Measurements from ENCODE around the gene PLEKHM1.

PLEKHM1 gene

DNA sequence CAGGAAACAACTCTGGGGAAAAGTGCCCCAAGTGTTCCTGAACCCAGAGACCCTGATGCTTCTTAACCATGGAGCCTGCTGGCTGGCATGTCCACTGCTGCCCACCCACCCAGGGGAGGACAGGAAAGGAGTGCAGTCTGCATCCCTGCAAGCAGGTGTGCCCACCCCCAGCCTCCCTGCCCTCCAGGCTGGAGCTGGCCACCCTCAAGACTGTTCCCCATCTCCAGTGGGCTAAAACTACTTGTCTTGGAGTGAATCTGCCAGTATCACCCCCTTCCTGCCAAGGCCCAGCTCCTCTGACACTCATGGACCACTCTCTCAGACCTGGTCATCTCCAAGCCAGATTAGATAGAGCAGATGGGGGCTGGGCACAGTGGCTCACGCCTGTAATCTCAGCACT, 87.6 kb downstream of the PLEKHM1 start:
- DNase-seq (ENCODE audit: low read depth in 1 of 2, low spot score in 1 of 2): no peak

DNA sequence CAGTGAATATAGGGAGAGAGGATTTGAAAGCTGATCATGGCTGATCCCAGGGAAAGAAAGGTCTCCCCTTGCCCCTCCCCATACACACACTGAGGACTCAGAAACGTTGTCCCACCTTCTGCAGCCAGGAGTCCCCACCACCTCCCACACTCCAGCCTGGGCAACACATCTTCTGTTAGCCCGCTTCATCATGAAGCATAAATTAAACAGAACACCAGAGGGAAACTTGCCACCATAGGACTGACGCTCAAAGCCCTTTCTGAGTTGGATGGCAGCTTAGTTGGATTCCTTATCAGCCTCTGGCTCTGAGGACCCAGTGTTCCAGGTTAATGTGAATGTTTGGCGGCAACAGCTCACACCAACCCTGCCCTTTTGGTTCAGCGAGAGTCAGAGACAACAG, 91.7 kb downstream of the PLEKHM1 start:
- DNase-seq (ENCODE audit: low read depth in 1 of 2, low spot score in 1 of 2): no peak

DNA sequence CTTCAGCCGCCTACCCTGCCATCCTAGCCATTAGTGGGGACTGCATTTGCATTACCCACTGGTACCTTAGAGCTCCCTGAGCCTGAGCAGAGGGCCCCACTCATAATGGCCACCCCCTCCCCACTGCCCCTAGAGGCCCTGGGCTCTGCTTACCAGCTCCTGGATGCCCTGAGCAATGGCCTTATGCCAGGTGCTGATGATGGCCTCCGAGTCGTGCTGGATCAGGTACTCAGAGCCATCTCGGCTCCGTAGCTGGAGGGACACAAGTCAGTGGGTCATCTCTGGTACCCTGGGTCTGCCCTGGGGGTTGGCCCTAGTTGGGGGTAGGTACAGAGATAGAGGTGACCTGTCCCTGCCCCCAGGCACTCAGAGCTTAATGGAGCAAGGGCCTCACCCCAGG, 92.7 kb downstream of the PLEKHM1 start:
- DNase-seq (ENCODE audit: low read depth in 1 of 2, low spot score in 1 of 2): no peak

DNA sequence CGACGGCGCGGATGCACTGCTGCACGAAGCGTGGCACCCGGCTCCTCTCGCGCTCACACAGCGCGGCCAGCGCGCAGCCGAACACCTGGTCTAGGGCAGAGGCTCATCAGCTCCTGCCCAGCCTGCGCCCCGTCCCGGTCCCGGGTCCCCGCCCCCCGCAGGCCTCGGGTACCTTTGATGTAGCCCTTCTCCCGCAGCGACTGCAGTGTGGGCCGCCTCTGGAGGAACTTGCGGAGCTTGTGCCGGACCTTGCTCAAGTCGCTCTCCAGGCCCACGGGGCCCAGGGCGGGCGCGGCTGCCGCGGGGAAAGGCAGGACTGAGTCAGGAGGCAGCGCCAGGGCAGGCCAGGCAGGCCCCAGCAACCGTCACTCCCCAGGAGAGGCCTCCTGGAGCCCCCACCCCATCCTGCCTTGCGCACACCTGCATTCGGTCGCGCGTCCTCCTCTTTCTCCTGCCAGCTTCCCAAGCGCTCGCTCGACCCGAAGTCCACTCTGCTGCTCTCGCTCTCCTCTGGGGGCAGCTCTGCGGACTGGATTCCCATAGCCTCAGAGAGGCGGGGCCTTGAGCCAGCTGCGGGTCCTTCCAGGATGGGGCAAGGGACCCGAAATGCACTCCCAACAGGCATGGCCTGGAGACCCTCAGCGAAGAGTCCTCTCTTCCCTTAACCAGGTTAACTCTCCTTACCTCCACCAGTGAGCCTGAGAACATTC, 93.9 kb downstream of the PLEKHM1 start:
- no peak for DNase-seq (ENCODE audit: low read depth in 1 of 2, low spot score in 1 of 2)

DNA sequence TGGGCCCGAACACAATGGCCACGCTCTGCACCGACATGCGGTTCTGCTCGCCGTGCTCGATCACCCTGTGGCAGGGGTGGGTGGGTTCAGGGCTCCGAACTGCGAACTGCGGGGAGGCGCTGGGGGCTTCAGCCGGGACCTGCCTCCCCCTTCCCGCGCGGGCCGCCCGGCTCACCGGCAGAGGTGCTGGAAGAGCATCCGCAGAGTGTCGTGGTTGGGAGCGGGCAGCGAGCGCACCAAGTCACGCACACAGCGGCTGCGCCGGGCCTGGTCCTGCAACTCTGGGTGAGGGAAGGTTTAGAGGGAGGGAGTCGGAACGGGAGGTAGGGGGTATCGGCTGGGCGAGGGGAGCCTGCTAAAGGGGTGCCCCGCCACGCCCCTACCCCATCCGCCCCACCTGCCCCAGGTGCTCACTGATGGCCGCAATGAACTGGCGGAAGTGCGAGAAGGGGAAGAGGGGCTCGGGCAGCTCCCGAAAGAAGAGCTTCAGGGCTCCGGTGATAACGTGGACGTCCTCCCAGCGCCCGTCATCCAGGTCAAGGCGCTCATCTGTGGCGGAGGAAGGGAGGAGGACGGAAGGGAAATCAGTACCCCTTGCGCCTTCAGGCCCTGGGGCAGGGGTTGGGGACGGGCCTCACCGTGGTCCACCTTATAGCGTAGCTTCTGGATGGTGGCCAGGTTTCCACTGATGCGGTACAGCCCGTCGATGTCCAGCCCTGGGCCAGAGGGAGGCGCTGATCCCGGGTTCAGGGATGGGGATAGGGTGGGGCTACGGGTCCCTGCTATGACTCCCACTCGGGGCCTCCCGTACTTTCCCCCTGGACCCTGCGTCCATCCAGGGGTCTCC, 94.7 kb downstream of the PLEKHM1 start:
- DNase-seq (ENCODE audit: low read depth in 1 of 2, low spot score in 1 of 2): no peak

DNA sequence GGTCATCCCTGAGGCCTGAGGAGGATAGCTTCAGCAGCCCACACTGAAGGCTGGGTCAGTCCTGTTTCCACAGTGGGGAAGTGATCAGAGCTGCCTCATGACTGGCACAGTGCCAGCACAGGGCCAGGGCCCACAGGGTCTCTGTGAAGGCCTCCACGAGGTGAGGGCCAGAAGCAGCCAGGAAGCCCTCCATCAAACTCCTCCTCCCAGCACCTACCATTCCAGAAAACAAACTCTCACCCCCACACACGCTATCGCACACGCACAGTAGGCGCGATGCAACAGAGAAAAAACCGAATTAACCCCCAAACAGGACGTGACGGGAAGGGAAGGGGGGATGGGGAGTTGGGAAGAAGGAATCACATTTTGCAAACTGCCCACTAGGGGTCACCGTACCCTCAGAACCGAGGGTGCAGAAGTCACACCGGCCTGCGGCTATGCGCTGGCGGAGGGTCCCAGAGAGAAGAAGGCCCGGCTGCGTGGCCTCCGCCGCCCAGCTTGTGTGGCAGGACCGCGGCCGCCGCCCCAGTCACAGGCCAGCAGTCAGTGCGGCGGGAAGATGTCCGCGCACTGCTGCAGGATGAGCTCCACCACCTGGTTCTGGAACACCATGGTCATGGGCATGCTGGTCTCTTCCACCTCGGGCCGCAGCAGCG, 95.5 kb downstream of the PLEKHM1 start:
- no peak for DNase-seq (ENCODE audit: low read depth in 1 of 2, low spot score in 1 of 2)

DNA sequence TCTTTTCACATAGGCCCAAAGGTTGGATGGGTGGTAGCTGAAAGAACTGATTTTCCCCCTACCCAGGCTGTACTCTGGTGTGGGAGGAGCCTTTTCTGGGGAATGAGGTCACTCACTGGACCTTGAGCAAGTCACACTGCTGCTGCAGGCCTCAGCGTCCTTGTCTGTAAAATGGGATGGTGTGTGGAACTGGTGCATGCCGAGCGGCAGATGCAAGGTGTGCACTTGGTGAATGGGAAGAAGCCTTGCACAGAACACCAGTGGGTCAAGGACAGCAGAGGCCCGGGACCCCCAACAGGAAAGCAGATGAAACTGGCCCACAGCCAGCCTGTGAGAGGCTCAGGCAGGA, 96.0 kb downstream of the PLEKHM1 start:
- no peak for DNase-seq (ENCODE audit: low read depth in 1 of 2, low spot score in 1 of 2)

DNA sequence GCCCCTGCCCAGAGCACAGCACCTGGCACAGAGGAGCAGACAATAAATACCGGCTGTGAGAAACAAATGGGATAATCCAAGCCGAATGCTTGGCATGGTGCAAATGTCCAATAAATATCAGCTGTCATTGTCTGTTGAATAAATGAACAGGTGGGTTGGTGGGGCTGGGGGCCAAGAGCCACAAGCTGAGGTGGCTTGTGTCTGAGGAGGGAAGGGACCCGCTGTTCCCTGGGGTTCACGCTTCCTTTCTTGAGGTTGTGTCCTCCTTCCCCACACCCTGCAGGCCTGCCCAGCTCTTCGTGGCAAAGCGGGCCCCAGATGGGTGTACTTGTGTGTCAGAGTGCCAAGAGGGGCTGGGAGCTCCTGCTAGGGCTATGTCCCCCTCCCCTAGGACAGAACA, 96.4 kb downstream of the PLEKHM1 start:
- no peak for DNase-seq (ENCODE audit: low read depth in 1 of 2, low spot score in 1 of 2)

DNA sequence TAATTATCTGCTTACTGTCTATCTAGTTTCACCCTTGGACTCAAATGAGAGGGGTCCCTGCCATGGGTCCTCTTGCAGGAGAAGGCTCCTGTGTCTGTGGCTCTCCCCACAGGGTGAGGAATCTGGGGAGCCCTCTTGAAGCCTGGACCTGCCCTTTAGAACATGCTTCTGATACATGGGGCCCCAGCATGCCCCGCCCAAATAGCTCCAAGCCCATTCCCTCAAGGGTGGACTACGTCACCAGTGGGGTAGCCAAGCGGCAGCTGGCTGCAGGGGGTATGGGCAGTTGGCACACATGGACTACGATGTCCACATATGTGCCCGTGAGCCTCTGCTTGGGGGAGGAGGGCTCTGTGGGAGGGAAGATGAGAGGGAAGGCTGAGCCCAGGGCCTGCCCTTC, 97.1 kb downstream of the PLEKHM1 start:
- DNase-seq (ENCODE audit: low read depth in 1 of 2, low spot score in 1 of 2): no peak

DNA sequence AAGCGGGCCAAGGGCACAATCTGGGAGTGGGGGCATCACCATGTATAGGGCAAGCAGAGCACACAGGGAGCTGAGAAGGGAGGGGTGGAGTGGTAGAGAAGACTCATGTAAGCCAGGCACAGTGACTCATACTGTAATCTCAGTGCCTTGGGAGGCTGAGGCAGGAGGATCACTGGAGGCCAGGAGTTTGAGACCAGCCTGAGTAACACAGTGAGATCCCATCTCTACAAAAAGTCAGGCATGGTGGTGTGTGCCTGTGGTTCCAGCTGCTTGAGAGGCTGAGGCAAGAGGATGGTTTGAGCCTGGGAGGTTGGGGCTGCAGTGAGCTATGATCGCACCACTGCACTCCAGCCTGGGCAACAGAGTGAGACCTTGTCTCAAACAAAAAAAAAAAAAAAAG, 98.6 kb downstream of the PLEKHM1 start:
- no peak for DNase-seq (ENCODE audit: low read depth in 1 of 2, low spot score in 1 of 2)

DNA sequence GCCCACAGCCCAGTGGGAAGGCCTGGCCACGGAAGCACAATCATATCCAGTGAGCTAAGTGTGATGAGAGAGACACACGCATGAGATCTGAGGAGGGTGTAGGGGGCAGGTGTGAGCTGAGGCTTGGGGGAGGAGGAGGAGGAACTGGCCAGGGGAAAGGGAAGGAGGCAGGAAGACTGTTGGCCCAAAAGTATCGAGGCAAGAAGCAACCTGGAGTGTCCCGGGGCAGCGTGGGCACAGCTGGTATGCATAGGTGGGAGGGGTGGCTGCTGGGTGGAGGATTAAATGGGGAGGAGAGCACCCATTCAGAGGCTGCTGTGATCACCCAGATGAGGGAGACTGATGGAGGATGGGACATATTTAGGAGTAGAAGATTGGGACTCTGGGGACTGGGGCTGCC, 99.2 kb downstream of the PLEKHM1 start:
- DNase-seq (ENCODE audit: low read depth in 1 of 2, low spot score in 1 of 2): no peak

DNA sequence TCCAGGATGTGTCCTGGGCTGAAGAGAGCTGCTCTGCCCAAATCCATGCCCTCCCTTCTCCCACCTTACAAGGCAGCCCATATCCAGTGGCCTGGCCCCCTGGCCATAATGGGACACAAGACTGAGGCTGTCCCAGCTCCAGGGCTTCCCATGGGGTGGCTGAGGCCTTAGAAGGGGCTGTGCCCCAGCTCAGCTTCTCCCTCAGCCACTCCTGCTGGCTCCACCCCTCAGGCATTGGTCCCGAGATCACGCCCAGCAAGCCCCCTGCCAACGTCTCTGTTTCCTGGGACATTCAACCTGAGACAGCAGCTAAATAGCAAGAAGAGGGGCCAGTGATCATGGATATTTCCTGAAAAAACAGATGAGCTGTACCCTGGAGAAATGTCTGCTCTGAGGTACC, 101.2 kb downstream of the PLEKHM1 start:
- no peak for DNase-seq (ENCODE audit: low read depth in 1 of 2, low spot score in 1 of 2)

DNA sequence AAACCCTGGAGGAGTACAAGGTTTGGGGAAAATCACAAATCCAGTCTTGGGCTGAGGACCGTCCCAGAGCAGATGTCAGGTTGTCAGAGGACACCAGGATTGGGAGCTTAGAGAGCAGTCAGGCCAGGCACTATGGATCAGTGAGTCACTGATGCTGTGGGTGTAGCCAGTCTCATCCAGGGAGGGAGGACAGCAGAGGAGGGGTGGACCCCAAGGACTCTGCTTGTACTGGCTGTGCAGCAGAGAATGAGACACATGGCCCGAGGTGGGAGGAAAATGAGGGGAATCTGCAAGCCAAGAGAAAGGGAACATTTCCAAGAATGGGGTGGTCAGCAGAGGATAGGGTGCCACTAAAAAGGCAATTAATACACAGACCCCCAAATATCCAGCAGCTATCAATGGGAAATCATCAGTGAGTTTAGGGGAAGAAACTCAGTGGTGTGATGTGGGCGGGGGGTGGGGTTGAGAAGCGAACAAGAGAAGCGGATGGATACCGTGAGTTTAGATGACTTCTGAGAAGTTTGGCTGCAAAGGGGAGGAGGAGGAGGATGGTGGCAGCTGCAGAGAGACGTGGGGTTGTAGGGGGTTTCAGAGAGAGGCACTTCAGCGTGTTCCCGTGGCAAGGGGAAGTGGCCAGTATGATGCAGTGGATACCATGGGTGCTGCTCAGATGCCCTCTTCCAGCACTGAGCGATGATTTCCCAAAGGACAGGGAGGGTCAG, 101.8 kb downstream of the PLEKHM1 start:
- no peak for DNase-seq (ENCODE audit: low read depth in 1 of 2, low spot score in 1 of 2)

DNA sequence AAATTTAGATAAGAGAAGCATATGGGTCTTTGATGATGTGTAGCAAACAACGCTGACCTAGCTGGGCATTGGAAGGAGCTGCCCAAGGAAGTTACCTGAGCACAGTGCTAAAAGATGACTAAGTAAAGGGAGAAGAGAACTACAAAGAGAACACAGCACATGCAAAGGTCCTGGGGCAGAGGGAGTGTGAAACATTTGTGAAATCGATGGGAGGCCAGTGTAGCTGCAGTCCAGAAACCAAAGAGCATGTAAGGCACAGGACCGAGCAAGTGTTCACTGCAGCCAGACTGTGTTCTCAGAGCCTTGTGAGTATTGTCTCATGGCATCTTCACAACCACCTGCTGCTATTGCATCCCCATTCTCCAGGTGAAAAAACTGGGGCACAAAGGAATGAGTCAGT, 102.8 kb downstream of the PLEKHM1 start:
- DNase-seq (ENCODE audit: low read depth in 1 of 2, low spot score in 1 of 2): no peak

DNA sequence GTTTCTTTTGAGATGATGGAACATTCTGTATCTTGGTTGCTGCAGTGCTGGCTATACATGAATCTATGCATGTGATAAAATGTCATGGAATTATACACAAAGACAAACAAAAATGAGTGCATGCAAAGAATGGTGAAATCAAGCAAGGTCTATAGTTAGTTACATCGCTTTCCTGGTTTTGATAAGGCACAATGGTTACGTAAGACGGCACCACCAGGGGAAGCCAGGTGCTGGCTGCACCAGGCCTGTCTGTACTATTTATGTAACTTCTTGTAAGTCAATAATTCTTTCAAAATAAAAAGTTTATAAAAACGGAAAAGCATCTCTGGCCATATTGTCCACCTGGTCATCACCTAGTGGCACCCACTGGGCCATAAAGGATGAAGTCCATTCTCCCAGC, 104.3 kb downstream of the PLEKHM1 start:
- no peak for DNase-seq (ENCODE audit: low read depth in 1 of 2, low spot score in 1 of 2)

Data from activated T-helper 1 cell treated with anti-CD3 and anti-CD28 coated beads, Interleukin-2, amount 50 U/mL, for 16 hours (primary cell).